Fibroblast of skin of left biceps (primary cell): ENCODE data around the gene SIAE.
"Not testable (repeated sequence)": the region's sequence is repeated elsewhere in the genome, so short reads cannot be mapped to it uniquely, and the experiment has no call there.

Experiments
- DNase-seq, 2 experiments: peaks; one replicate each; pipeline ENCODE4 v3.0.0-alpha.2; 2013; ENCODE audit warnings: low read depth in 2 of 2

Gene SIAE

DNA sequence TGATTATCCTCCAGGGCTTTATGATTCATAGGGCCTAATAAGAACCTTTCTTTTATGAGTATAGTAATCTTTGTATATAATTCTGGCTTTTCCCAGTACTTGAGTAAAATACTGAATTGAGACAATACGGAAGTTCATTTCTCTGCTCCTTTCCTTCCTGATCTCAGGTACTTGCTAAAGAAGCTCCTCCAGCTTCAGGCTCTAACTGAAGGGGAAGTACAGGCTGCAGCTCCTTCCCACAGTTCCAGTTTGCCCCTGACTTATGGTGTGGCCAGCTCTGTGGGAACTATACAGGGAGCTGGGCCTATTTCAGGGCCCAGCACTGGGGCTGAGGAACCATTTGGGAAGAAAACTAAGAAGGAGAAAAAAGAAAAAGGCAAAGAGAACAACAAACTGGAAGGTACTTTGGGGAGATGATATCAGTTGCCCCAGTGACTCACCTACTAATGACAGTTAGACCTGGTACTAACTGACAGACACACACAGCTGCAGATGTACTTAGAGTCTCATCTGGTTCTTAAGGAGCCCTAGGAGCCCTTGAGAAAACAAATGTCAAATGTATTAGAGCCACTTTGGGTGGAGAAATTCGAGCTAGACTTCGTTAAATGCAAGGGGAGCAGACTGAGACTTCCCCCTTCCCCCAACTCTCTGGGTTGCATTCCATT, 47.9 kb downstream of the SIAE start:
- DNase-seq: no peak

DNA sequence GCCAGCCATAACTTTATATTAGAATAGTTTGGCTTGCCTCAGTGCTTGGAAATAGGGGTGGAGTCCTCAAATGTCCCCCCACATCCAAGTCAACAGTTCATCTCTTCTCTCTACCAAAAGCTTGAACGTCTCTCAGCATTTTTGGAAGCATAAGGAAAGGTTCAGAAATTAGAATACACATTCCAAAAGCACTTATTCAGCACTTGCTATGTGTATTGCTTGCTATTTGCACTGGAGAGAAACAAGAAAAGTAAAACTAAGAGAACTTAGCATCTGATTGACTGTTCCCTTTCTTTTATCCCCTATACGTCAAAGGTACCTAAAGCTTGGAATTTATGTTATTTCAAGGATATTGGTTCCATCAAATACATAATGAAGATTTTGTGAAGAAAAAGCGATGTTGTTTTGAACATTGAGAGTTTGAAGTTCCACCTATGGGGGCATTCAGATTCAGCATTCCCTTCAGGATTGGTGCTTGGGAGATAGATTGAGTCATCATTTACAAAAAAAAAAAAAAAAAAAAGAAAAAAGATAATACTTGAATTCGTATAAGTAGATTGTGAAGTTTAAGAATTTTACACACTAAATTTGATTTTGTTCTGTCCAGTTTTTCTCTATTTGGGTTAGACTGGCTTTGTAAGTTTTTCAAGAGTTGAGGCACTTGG, 49.5 kb downstream of the SIAE start:
- no peak for DNase-seq

DNA sequence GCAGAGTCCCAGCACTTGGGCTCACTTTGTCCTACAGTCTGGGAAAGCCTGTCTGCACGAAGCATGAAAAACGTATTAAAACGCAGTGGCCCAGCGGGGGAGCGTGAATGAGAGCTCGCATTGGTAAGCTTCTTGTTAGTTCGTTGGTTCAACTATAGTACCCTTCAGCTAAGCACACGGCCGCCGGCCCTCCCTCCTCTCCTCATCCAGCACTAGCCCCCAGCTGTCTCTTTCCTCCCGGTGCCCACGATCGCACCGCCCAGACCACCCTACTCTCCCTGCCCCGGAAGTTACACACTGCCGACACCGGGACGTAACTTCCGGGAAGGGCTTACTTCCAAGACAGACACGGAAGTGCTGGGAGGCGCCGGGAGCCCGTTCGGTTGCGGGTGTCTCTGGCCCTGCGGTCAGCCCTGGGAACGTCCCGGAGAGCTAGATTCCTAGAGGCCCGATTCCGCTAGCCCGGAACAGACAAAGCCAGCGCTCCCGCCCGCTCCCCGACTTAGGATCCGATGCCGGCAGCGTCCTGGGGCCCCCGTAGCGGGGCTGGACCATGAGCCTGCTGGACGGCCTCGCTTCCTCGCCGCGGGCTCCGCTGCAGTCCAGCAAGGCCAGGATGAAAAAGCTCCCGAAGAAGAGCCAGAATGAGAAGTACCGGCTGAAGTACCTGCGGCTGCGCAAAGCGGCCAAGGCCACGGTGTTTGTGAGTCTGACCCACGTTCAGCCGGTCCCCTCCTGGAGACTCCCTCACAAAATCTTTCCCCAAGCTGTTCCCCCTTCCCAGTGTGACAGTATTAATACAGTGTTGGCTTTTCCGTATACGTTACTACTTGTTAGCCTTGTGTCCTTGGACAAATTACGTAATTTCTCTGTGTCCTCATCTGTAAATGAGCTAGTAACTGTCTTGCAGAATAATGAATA, 50.7 kb downstream of the SIAE start, which contains the start of gene TBRG1:
Gene TBRG1 (plus strand): TSS at position 334 of the 921 bp plus-strand sequence. CDS start 220 bp downstream, at position 554.
- DNase-seq: peak; percentile 71

DNA sequence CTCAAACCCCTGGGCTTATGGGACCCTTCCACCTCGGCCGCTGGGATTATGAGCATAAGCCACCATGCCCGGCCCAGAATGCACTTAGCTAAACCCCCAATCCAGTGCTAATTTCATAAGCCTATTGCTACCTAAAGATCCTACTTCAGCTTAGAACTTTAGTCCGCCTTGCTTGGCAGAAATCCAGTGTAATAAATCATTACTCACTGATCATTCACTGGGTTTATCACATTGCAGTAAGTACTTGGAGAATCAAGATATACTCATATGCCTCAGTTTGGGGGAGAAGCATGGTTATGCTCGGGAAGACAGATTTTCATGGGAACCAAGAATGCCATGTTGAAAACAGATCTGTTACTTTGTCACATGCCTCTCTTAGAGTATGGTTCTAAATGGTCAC, 54.7 kb downstream of the SIAE start:
- no peak for DNase-seq

DNA sequence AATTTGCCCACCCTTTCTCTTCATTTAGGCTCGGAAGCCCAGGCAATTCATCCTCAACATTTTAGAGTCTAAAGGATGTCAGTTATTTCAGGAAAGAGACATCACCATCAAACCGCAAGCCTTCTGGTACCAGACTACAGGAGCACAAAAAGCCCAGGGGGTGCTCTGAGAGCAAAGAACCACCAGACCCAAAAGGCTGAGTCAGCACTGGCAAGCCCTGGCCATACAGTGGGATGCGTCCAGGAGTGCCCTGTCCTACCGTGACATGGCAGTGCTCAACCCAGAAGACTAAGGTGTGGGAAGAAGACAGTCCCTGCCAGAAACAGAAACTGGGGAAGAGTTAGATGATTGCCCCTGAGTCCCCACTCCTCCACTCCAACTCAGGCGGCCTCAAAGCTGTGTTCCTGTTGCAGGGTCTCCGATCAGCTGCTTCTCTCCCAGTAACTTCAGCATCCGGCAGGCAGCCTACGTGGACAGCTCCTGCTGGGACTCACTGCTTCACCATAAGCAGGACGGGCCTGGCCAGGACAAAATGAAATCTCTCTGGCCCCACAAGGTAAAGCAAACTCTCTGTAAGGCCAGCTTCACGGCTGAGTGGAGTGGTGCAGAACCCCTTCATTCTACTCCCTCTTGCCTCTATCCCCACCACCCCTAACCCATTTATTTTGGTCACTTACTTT, 60.8 kb downstream of the SIAE start:
- DNase-seq: no peak

DNA sequence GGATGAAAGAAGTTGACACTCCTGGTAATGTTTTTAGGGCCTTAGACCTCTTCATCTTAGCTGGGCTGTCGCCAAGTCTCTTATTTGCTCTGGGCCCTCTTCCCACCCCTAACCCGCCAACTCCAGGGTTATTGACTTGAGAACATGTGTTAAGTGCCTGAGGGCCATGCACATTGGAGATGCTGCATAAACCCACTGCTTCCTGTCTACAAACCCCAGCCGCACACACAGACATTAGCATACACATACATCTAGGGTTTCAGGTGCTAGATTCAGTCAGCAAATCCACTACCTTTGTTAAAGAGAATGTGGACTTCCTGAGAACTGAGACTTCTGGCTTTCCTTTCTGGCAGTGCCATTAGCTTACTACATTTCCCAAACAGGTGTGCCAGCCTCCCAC, 61.5 kb downstream of the SIAE start:
- no peak for DNase-seq

DNA sequence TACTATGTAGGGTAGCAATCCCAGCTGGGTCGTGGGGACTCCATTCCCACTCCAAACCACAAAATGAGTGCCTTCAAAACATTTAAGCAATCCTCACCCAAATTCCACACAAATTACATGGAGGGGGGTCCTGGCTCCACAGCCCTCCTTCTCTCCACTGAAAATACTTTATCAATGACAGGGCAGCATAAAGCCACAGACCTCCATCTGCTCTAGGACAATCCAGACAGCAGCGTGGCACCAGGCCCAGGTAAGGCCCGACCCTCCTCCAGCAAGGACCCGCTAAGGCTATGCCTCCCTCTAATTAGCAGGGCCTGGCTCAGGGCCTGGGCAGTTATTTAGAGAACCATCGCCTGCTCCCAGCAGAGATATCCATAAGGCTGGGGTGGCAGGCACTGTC, 62.5 kb downstream of the SIAE start, which contains the start of gene PANX3:
Gene PANX3 (plus strand): TSS at position 365 of the 400 bp plus-strand sequence. CDS start 129 bp downstream, outside the sequence.
- DNase-seq: peak in 1 of 2 experiments; percentile 4

DNA sequence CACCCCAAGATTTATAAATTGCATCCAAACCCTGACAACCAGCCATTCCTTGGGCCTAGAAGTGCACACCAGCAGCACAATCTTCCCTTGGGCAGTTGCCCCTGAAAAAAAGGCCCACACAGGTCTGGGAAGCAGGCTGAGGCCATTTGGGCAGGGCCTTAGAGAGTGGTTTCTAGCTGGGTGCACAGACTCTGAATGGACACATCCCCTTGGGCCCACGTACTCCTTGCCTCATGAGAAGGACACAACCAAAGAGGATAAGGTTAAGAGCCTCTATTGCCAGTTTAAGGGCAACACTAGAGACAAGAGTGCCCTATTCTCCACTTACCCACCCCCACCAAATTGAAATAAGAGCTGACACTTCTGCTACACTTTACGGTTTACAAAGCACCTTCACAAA, 63.2 kb downstream of the SIAE start:
- no peak for DNase-seq

DNA sequence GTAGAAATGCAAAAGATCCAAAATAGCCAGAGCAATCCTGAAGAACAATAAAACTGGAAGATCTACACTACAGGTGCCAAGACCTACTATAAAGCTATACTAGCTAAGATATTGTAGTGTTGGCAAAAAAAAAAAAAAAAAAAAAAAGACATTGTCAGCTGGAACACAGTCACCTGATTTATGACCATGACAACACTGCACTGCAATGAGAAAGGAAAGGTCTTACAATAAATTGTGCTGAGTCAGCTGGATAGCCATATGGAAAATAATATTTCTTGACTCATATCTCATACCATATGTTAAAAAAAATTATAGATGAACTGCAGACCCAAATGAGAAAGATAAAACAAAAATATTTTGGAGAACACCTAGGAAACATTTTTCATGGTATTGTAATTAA, 65.4 kb downstream of the SIAE start:
- DNase-seq: no peak

DNA sequence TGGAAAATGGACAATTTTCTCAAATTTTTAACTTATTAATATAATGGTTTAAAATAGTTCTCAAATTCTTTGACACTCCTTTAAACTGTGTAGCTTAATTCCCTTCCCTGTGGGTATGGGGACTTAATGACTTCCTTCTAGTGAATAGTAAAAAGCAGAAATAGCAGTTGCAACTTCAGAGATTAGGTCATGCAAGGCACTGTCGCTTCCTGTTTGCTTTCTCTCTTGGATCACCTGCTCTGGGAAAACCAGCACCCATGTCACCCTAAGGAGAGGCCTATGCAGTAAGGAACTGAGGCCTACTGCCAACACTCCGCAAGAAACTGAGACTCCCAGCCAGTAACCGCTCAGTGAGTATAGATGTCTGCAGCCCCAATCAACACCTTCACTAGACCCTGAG, 67.8 kb downstream of the SIAE start:
- no peak for DNase-seq

DNA sequence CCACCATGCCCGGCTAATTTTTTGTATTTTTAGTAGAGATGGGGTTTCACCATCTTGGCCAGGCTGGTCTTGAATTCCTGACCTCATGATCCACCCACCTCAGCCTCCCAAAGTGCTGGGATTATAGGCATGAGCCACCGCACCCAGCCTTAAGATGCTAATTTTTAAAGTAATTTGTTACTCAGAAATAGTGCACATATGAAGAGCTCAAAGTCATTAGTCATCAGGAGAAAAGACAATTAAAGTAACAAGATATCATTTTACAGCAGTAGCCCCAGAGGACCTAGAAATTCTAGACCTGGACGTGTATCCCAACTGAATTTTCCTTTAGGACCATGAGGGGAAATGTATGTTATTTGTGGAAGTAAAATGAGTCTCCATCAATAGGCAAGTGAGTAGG, 70.8 kb downstream of the SIAE start:
- not testable (repeated sequence) for DNase-seq

DNA sequence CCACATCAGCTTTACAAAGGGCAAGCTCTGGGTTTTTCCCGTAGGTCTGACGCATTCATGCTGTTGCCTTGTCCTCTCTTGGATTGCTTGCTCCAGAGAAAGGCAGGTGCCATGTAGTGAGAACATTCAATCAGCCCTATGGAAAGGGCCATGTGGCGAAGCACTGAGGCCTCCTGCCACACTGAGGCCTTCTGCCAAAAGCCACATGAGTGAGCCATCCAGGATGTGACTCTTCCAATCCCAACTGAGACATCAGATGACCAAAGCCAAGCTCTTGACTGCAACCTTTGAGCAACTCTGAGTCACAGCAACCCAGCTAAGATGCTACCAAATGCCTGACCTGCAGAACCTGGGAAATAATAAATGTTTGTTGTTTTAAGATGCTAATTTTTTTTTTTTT, 71.3 kb downstream of the SIAE start:
- no peak for DNase-seq

DNA sequence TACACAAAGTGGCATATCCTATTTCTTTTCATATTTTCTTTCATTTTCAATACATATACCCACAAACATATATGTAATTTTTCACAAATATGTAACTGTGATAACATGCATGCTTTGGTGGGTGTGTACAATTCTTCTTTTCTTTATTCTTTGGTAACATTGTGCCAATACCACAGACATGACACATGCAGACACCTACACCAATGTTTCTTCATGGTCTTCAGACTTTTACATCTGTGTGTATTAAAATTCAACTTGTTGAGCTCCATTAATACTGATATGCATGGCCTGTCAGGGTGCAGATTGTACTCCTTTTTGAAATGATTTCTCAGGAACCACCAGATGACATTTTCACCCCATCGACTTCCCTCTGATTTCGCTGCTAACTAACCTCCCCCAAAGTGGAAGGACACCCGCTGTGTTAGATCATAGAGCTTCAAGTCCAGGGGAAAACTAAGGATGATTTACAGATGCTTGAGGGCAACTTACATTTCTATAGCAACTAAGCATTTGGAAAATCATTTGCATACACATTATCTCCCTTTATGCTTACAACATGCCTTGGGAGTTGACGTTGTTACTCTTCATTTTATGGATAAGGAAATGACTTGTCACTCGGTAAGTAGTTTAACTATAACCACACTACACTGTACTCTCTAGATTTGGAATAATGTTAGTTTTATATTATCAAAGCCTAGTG, 72.8 kb downstream of the SIAE start:
- DNase-seq: no peak

DNA sequence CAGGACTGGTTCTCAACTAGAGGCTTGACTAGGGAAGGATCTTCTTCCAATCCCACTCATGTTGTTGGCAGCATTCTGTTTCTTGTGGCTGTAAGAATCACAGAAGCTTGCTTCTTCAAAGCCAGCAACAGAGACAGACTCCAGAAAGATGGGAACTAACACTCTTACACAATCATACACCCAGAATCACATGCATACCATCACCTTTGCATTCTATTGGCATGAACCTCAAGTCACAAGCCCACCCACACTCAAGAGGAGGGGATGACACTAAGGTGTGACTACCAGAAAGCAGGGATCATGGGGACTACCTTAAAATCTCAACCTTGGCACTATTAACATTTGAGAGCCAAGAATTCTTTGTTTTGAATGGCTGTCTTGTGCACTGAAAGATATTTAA, 75.9 kb downstream of the SIAE start:
- no peak for DNase-seq

DNA sequence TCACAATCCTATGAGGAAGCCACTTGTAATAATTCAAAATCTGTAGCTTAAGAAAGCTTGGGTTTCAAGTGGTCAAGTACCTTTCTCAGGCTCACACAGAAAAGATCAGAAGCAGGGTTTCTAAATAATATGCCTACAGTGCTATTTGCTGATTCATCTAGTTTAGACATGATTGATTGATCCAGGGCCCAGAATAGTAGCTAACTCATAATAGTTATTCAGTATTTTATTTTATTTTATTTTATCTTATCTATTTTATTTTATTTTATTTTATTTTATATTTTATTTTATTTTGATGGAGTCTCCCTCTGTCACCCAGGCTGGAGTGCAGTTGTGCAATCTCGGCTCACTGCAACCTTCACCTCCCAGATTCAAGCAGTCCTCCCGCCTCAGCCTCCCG, 78.2 kb downstream of the SIAE start:
- DNase-seq: no peak

DNA sequence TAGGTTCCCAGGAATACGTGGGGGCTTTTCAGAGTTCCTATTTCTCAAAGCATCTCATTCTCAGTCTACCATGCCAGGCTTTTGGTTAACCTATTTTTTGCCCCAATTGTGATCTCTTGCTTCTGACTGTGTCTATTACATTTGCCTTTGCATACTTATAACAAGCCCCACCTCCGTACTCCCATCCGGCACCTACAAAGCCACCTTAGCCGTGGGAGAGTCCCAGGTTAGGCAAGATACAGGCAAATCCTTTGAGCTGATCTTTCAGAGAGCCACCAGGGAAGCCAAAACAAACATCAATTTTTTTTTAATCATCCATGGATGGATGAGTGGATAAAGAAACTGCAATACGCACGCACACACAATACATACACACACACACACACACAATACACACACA, 80.9 kb downstream of the SIAE start:
- DNase-seq: no peak

DNA sequence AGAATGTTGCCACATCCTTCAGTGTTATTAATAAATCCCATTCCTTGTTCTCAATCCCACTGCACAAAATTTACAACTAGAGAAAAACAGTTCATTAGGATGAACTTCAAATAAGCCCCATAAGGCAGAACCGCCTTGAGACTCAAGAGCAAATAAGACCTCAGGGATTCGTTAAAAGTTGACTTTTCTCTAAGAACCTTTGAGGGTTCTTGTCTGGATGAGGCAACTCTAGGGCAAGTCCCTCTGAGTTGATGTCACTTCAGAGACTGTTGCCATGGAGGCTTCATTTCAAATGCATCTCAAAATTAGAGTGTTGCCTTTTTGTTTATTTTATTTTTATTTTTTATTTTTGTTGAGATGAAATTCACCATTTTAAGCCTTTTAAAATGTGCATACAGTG, 82.1 kb downstream of the SIAE start:
- DNase-seq: no peak

DNA sequence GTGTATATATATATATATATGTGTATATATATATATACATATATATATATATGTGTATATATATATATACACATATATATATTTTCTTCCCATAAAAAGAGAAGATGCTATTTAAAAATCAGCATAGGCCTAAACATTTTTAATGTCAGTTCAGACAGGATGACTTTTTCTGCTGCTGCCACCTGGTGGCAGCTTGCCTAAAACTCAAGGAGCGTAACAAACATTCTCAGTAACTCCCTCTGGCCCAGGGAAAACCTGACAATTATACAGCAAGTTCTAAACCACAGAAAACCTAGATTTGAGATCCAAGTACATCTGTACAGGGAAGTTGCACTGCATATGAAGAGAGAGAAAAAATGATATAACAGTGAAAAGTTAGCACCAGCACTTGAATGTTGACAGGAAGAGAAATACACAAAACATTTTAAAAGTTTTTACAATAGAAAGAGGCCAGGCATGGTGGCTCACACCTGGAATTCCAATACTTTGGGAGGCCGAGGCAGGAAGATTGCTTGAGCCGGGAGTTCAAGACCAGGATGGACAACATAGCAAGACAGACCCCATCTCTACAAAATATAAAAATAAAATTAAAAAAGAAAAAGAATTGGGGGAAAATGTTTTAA, 87.2 kb downstream of the SIAE start:
- peak; percentile 21 to 23 for DNase-seq

DNA sequence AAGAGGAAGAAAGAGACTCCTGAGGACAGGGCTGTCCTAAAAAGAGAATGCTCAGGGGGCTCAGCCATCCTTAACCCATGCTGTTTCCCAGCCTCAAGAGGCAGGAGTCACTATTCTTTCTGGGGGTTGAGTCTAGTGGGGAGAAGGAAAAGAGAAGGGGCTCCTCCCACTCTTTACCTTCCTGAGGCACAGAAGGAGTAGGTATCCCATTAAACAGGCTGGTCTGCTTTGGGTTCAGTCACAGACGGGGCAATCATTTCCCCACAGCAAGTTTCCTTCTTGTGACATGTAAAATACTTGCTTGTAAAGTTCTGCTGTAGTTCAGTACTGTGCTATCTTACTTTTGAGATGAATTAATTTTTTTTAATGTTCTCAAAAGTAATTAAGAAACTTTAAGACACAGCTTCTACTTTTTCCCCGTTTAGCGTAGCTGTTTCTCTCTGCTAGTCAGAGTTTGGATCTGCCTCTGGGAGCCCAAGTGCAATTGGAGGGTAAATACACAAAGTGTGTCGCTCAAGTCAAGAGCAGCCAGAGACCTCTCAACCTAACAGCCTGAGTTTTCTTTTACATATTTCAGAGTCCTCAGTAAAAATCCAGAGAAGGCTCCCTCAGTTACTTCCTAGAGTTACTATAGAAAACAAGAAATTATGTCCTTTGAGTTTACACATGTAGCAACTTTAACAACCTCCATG, 88.7 kb downstream of the SIAE start:
- no peak for DNase-seq

DNA sequence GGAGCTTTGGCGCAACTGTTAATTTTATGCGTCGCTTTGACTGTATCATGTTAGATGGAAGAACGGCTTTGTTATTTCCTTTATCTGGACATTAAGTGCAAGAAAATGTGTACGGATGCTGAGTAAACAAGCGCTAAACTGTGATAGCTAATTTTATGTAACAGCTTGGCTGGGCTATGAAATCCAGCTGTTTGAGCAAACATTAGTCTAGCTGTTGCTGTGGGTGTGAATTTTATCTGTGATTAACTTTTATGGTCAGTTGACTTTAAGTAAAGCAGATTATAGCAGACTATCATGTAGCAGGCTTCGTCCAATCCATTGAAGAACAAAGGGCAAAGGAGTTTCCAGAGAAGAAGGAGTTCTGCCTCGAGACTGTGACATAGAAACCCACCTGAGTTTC, 89.8 kb downstream of the SIAE start:
- no peak for DNase-seq
